ENCODE results near the gene NCOR1. TPM values are rescaled to one million over a fixed set of nuclear protein-coding genes. Genes with fewer than 3 reads are reported as not detected.

NCOR1 gene
- total and polyA plus RNA-seq, 9 of the 15 experiments (the other 6 are each of a cell fraction or from before 2014, with no cell fraction given): 20.2 to 66.5 (median 50.9) TPM

DNA sequence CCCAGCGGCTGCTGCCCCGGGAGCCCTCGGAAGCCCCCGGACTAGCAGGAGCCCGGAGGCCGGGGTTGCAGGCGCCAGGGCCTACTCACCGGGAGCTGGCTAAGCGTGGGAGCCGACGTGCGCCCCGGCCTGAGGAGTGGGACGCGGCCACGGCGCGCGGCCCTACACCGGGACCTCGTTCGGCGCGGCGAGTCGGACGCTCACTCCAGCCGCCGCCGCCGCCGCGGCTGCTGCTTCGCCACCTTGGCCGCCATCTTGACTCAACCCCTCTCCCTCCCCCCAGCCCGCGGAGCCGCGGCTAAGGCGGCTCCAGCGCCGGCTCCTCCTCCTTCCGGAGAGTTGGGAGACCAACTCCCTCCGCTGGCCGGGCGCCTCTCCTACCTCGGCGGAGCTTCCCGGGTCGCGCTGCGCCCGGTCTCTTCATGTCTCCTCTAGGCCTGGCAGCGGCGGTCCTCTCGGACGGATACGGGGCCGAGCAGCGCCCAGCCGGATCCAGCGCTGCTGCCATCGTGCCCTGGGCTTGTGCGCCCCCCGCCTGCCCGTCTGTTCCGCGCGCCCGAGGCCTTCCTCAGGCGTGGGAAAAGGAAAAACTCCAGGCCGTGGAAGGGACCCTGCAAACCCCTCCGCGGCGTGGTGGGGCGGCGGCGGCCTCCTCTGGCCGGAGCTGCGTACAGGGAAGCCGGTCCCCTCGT, at the start of gene NCOR1 (continued):
- TF ChIP-seq, protein P1, sequence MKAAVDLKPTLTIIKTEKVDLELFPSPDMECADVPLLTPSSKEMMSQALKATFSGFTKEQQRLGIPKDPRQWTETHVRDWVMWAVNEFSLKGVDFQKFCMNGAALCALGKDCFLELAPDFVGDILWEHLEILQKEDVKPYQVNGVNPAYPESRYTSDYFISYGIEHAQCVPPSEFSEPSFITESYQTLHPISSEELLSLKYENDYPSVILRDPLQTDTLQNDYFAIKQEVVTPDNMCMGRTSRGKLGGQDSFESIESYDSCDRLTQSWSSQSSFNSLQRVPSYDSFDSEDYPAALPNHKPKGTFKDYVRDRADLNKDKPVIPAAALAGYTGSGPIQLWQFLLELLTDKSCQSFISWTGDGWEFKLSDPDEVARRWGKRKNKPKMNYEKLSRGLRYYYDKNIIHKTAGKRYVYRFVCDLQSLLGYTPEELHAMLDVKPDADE (conservative IDR thresholded peaks at IDR 0.05; ENCODE audit: control insufficient read depth, low read depth, low read length): 0 out of 2 replicates have a peak, but pooled peaks have one; percentile 31
- TF ChIP-seq, protein P2, sequence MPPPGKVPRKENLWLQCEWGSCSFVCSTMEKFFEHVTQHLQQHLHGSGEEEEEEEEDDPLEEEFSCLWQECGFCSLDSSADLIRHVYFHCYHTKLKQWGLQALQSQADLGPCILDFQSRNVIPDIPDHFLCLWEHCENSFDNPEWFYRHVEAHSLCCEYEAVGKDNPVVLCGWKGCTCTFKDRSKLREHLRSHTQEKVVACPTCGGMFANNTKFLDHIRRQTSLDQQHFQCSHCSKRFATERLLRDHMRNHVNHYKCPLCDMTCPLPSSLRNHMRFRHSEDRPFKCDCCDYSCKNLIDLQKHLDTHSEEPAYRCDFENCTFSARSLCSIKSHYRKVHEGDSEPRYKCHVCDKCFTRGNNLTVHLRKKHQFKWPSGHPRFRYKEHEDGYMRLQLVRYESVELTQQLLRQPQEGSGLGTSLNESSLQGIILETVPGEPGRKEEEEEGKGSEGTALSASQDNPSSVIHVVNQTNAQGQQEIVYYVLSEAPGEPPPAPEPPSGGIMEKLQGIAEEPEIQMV (tag; conservative IDR thresholded peaks at IDR 0.05; ENCODE audit: low read depth): no peak
- TF ChIP-seq PCBP2 (IDR thresholded peaks at IDR 0.05; ENCODE audit: low read depth, low read length, poor library complexity, severe bottlenecking) (peak; percentile 27), ZBTB17 (CRISPR knock-in tag; IDR thresholded peaks at IDR 0.05) (0 out of 2 replicates have a peak, but pooled peaks have one; percentile 15), NELFE (IDR thresholded peaks at IDR 0.05; ENCODE audit: insufficient read depth, insufficient read length) (no peak), EP300 (IDR thresholded peaks at IDR 0.05; ENCODE audit: low read length) (no peak), SIN3B (IDR thresholded peaks at IDR 0.05; ENCODE audit: low read depth) (peak; percentile 26; the same call in 1 of the 2 replicates), FOS (IDR thresholded peaks at IDR 0.05; ENCODE audit: extremely low read depth, insufficient read length) (no peak)
- TF ChIP-seq, protein P3, sequence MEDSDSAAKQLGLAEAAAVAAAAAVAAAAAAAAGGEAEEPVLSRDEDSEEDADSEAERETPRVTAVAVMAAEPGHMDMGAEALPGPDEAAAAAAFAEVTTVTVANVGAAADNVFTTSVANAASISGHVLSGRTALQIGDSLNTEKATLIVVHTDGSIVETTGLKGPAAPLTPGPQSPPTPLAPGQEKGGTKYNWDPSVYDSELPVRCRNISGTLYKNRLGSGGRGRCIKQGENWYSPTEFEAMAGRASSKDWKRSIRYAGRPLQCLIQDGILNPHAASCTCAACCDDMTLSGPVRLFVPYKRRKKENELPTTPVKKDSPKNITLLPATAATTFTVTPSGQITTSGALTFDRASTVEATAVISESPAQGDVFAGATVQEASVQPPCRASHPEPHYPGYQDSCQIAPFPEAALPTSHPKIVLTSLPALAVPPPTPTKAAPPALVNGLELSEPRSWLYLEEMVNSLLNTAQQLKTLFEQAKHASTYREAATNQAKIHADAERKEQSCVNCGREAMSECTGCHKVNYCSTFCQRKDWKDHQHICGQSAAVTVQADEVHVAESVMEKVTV (CRISPR knock-in tag; IDR thresholded peaks at IDR 0.05): no peak
- TF ChIP-seq, protein P4, sequence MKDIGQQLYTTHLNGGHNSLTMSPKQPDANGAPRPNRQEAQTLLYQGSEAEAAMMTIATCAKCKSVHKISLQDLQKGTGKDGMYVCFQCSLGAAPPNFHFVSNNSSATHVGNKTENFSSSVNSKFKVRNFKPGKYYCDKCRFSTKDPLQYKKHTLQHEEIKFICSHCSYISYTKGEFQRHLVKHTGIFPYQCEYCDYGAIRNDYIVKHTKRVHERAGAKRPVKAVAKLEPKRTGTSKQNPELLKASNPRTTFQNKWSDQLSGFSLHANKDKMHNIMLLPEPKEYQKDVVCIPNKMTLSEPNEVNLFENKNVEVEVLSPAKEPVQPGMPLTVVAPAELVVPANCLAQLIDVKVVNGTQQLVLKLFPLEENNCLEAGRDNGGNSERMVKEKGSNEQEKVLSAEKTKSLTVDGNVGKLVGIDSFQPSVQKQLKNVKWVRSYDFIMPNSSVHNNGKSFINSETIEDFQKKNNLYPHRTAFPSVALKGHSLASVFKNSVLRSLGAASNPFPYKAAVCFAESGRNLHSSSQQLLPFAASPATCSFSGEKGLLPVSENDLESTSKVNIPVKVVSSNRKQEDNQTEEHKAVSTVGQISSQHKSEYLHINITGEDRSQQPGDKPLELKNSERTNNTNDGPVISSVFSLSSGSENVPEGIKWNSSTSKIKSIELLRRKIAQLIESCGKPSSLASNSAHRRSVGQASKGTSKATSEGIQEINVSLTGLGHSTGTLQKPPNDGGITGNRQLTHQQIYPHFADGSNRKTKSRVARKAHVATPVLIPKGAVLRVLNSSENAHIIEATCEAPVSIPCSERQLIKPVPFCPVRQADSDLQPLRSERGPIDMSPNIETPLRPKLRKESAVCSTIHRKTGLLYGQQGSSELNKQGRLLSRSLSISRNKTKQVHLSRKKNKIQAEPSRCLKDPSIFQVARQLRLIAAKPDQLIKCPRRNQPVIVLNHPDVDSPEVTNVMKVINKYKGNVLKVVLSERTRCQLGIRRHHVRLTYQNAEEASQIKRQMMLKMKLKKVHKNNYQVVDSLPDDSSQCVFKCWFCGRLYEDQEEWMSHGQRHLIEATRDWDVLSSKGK (CRISPR knock-in tag; IDR thresholded peaks at IDR 0.05): no peak
- TF ChIP-seq, protein P5, sequence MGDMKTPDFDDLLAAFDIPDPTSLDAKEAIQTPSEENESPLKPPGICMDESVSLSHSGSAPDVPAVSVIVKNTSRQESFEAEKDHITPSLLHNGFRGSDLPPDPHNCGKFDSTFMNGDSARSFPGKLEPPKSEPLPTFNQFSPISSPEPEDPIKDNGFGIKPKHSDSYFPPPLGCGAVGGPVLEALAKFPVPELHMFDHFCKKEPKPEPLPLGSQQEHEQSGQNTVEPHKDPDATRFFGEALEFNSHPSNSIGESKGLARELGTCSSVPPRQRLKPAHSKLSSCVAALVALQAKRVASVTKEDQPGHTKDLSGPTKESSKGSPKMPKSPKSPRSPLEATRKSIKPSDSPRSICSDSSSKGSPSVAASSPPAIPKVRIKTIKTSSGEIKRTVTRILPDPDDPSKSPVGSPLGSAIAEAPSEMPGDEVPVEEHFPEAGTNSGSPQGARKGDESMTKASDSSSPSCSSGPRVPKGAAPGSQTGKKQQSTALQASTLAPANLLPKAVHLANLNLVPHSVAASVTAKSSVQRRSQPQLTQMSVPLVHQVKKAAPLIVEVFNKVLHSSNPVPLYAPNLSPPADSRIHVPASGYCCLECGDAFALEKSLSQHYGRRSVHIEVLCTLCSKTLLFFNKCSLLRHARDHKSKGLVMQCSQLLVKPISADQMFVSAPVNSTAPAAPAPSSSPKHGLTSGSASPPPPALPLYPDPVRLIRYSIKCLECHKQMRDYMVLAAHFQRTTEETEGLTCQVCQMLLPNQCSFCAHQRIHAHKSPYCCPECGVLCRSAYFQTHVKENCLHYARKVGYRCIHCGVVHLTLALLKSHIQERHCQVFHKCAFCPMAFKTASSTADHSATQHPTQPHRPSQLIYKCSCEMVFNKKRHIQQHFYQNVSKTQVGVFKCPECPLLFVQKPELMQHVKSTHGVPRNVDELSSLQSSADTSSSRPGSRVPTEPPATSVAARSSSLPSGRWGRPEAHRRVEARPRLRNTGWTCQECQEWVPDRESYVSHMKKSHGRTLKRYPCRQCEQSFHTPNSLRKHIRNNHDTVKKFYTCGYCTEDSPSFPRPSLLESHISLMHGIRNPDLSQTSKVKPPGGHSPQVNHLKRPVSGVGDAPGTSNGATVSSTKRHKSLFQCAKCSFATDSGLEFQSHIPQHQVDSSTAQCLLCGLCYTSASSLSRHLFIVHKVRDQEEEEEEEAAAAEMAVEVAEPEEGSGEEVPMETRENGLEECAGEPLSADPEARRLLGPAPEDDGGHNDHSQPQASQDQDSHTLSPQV (IDR thresholded peaks at IDR 0.05): peak; percentile 43
- TF ChIP-seq, protein P6, sequence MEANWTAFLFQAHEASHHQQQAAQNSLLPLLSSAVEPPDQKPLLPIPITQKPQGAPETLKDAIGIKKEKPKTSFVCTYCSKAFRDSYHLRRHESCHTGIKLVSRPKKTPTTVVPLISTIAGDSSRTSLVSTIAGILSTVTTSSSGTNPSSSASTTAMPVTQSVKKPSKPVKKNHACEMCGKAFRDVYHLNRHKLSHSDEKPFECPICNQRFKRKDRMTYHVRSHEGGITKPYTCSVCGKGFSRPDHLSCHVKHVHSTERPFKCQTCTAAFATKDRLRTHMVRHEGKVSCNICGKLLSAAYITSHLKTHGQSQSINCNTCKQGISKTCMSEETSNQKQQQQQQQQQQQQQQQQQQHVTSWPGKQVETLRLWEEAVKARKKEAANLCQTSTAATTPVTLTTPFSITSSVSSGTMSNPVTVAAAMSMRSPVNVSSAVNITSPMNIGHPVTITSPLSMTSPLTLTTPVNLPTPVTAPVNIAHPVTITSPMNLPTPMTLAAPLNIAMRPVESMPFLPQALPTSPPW (CRISPR knock-in tag; IDR thresholded peaks at IDR 0.05): peak; percentile 89
